Glutamatergic neuron (in vitro differentiated cells): Measurements from ENCODE around the gene GRIN1. TPM values are rescaled to one million over a fixed set of nuclear protein-coding genes. Genes with fewer than 3 reads are reported as not detected.

Source experiments
- DNase-seq: peaks from one replicate; pipeline ENCODE4 v3.0.0; 2022
- H3K27ac Mint-ChIP-seq: one replicate; pipeline ENCODE4 v1.8.0; 2020; ENCODE audit warnings: mild to moderate bottlenecking, mixed read lengths, inconsistent platforms; ENCODE audit not compliant: unreplicated experiment
- H3K27me3 Mint-ChIP-seq: one replicate; pipeline ENCODE4 v1.8.0; 2020; ENCODE audit warnings: mild to moderate bottlenecking, moderate library complexity, mixed read lengths, inconsistent platforms; ENCODE audit not compliant: unreplicated experiment
- H3K36me3 Mint-ChIP-seq: one replicate; pipeline ENCODE4 v1.8.0; 2020; ENCODE audit warnings: mild to moderate bottlenecking, mixed read lengths, inconsistent platforms; ENCODE audit not compliant: unreplicated experiment
- H3K4me1 Mint-ChIP-seq: one replicate; pipeline ENCODE4 v1.8.0; 2020; ENCODE audit warnings: mild to moderate bottlenecking, low read depth, mixed read lengths, inconsistent platforms; ENCODE audit not compliant: unreplicated experiment
- H3K4me3 Mint-ChIP-seq: one replicate; pipeline ENCODE4 v1.8.0; 2020; ENCODE audit warnings: mild to moderate bottlenecking, mixed read lengths, inconsistent platforms; ENCODE audit not compliant: unreplicated experiment
- H3K9me3 Mint-ChIP-seq: one replicate; pipeline ENCODE4 v1.8.0; 2020; ENCODE audit warnings: mild to moderate bottlenecking, moderate library complexity, mixed read lengths, inconsistent platforms; ENCODE audit not compliant: unreplicated experiment
- CTCF ChIP-seq: fragments of 200-600 bp; sonication (generic); IDR thresholded peaks from one replicate; pipeline ENCODE4 v1.5.0; 2021; ENCODE audit not compliant: partially characterized antibody, unreplicated experiment
- total RNA-seq: library from RNA; stranded (reverse); fragmentation: NEBNext Ultra II Directional; extraction: Animal tissue kit (Norgen Biotek cat#: 25700); gene quantifications from one replicate; pipeline ENCODE4 v1.2.1, GENCODE V29; 2021; ENCODE audit not compliant: unreplicated experiment

Gene GRIN1
- total RNA-seq, 1 donor from 2014 or later, result 5.5 TPM

DNA sequence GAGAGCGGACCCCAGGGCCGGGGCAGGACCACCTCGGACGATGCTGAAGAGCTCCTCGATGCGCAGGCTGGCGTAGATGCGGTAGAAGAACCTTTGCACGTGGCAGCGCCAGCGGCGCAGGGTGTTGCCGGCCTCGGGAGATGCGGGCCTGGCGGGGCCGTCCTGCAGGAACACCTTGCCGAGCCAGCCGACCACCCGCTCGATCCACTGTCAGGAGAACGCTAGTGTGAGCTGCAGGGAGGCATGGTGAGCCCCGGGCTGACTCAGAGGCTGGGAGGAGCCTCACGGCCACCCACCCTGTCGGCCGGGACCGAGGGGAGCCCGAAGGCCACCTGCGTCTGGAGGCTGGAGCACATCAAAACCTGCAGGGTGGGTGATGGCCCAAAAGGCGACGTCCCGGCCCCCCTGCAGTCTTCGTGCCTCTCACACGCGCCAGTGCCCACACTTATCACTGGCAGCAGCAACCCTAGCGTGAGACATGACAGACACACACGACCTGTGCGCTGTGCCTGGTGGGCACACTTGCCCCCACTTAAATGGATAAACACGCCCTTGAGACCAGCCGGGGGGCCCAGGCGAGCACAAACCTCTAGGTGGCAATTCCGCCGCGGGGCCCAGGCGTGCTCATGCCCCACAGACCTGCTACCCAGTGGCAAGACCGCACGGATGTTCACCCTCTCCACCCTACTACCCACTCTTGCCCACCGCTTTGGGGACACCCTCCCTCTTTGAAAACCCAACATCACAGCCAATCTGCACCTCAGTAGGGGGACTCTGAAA is 46.1 kb downstream of the GRIN1 start:
- Mint-ChIP-seq H3K4me3 (no peak overlapping the region), H3K4me1 (peaks cover 4% of the 10 kb centered on the region), H3K36me3 (no peaks in the 10 kb centered on the region), H3K27me3 (peaks cover 4% of the 10 kb centered on the region), H3K9me3 (peaks cover 13% of the 10 kb centered on the region), H3K27ac (no peak overlapping the region)
- no peak for DNase-seq
- no peak for TF ChIP-seq CTCF

GRCh38 chr9:137185921-137186320 is 47.0 kb downstream of the GRIN1 start:
- no peaks in the 10 kb centered on the region for H3K36me3 Mint-ChIP-seq
- peaks cover 13% of the 10 kb centered on the region for H3K9me3 Mint-ChIP-seq
- TF ChIP-seq CTCF, result no peak
- H3K27me3 Mint-ChIP-seq, result peaks cover 4% of the 10 kb centered on the region
- H3K4me1 Mint-ChIP-seq, result peaks cover 4% of the 10 kb centered on the region
- H3K4me3 Mint-ChIP-seq, result no peak overlapping the region
- no peak overlapping the region for H3K27ac Mint-ChIP-seq
- DNase-seq, result no peak

DNA sequence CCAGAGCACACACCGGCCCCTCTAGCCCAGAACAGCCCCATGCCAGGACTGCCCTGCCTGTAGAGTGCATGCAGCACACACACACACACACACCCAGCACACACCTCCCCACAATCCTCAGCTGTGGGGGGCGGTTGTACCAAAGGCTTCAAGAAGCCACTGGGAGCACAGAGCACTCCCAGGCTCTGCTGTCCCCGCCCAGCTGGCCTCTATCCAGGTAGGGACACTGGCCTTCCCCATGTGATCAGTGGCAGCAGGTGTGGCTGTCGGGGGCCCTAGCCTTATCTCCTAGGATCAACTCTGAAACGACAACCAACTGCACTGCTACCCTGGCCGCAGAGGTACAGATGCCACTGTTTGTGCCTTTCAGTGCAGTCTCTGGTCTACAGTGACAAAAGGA is 47.4 kb downstream of the GRIN1 start:
- H3K27ac Mint-ChIP-seq, result no peak overlapping the region
- TF ChIP-seq CTCF, result no peak
- H3K4me1 Mint-ChIP-seq, result peaks cover 4% of the 10 kb centered on the region
- DNase-seq, result no peak
- peaks cover 4% of the 10 kb centered on the region for H3K27me3 Mint-ChIP-seq
- peaks cover 13% of the 10 kb centered on the region for H3K9me3 Mint-ChIP-seq
- peak overlapping the region; percentile 92 for H3K4me3 Mint-ChIP-seq
- no peaks in the 10 kb centered on the region for H3K36me3 Mint-ChIP-seq

- Mint-ChIP-seq H3K4me1 (peaks cover 4% of the 10 kb centered on the region), H3K9me3 (peaks cover 10% of the 10 kb centered on the region), H3K36me3 (no peaks in the 10 kb centered on the region), H3K27me3 (peaks cover 2% of the 10 kb centered on the region), H3K27ac (peak overlapping the region; percentile 43), H3K4me3 (peak overlapping the region; percentile 92)
- no peak for TF ChIP-seq CTCF
- DNase-seq, result no peak
These were observed 48.4 kb downstream of the GRIN1 start for GRCh38 chr9:137187386-137187785.

- Mint-ChIP-seq H3K4me3 (peak overlapping the region; percentile 92), H3K36me3 (no peaks in the 10 kb centered on the region), H3K9me3 (peaks cover 10% of the 10 kb centered on the region), H3K4me1 (peaks cover 4% of the 10 kb centered on the region), H3K27me3 (peaks cover 2% of the 10 kb centered on the region), H3K27ac (peak overlapping the region; percentile 12)
- no peak for TF ChIP-seq CTCF
- DNase-seq, result no peak
These were observed 49.1 kb downstream of the GRIN1 start for GRCh38 chr9:137188086-137188489.
